Cardiac fibroblast (primary cell): ENCODE measurements around the gene HAO2.
"Not testable (repeated sequence)": the region's sequence is repeated elsewhere in the genome, so short reads cannot be mapped to it uniquely, and the experiment has no call there.

Experiments
- DNase-seq, 2 donors: peaks; one replicate each; pipeline versions ENCODE4 v3.0.0 to v3.0.0-alpha.2; 2010; ENCODE audit warnings: low read depth in 2 of 2
- H3K4me3 ChIP-seq, 2 donors: replicated peaks in 1 of 2; 1 replicate in 1 of 2; 2 replicates in 1 of 2; pipeline ENCODE4 v1.5.1; 2011; ENCODE audit warnings: low read depth in 2 of 2, low read length in 2 of 2, mild to moderate bottlenecking in 2 of 2, moderate library complexity in 1 of 2
- TF ChIP-seq, protein P1 (sequence below): IDR thresholded peaks from one replicate; pipeline ENCODE4 v1.5.1; 2011; ENCODE audit warnings: low read depth, mild to moderate bottlenecking, low read length, inconsistent platforms

The HAO2 gene

DNA sequence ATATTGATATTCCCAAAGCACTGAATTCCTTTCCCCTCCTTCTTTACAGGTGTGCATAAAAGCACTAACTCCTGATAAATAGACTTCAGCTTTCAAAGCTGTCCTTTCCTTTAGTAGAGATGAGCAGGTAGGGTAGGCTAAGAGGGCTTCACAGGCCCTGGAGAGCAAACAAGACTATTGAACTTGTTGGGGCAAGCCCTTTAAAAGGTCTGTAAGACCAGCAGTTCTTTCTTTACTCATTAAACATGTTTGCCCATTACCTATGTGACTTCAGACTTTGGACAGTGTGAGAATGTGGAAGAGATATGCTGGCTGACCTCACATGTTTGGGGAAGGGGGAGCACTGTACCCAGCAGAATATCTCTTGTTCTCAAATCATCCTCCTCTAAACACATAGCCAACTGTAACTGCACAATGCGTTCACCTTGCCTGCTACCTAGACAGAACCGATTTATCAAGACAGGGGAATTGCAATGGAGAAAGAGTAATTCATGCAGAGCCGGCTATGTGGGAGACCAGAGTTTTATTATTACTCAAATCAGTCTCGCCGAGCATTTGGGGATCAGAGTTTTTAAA is 27.1 kb upstream of the HAO2 start:
- TF ChIP-seq, protein P1, sequence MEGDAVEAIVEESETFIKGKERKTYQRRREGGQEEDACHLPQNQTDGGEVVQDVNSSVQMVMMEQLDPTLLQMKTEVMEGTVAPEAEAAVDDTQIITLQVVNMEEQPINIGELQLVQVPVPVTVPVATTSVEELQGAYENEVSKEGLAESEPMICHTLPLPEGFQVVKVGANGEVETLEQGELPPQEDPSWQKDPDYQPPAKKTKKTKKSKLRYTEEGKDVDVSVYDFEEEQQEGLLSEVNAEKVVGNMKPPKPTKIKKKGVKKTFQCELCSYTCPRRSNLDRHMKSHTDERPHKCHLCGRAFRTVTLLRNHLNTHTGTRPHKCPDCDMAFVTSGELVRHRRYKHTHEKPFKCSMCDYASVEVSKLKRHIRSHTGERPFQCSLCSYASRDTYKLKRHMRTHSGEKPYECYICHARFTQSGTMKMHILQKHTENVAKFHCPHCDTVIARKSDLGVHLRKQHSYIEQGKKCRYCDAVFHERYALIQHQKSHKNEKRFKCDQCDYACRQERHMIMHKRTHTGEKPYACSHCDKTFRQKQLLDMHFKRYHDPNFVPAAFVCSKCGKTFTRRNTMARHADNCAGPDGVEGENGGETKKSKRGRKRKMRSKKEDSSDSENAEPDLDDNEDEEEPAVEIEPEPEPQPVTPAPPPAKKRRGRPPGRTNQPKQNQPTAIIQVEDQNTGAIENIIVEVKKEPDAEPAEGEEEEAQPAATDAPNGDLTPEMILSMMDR, result no peak
- no peak overlapping the region for H3K4me3 ChIP-seq

DNA sequence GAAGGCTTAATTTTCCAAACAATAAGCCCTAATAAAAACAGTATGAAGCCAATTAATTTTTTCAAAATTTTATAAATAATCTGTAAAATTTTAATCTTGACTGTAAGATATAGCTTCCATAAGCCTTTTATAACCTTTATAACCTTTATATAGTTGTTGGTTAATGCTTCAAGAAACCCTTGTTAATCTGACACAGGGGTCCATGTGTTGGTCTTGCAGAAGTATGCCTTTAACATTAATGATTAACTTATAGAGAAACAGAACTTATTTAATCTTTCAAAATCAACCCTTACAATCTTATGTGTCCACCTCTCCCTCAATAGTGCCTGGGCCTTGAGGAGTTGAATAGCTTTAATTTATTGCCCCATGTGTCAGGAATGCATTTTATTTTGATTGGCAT is 23.2 kb upstream of the HAO2 start:
- no peak for DNase-seq
- TF ChIP-seq, protein P1, result no peak

More for the DNA sequence above, 27.1 kb upstream of the HAO2 start:
- no peak for DNase-seq

DNA sequence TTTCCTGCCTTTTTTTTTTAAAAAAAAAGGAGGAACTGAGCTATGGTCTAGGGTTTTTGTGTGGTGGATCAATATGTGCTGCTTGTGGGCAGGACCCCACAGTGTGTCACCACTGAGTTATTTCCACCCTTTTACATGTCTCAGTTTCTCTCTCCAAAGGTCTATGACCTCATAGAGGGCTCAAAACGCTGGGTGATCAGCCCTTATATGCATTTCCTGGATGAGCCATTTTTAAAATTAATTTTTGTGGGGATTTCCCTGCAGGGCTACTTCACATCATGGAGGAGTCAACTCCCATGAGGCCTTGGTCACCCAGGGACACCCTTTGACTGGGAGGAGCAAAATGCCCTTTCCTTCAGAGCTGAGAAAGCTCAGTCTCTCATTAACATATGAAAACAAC is 20.7 kb upstream of the HAO2 start:
- TF ChIP-seq, protein P1, result no peak
- DNase-seq, result peak in 1 of 2 donors; percentile 56
- no peak overlapping the region for H3K4me3 ChIP-seq

More for the DNA sequence above, 23.2 kb upstream of the HAO2 start:
- no peak overlapping the region for H3K4me3 ChIP-seq

DNA sequence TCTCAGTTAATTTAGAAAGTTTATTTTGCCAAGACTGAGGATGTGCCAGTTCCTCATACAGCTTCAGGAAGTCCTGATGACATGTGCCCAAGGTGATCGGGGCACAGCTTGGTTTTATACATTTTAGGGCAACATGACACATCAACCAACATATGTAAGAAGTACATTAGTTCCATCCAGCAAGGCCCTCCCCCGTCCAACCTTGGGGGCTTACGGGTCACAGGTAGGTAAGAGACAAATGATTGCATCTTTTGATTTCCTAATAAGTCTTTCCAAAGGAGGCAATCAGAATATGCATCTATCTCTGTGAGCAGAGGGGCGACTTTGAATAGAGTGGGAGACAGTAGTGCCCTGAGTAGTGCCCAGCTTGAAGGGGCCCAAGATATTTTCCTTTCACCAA is 19.6 kb upstream of the HAO2 start:
- H3K4me3 ChIP-seq, result no peak overlapping the region
- no peak for DNase-seq
- TF ChIP-seq, protein P1, result no peak

DNA sequence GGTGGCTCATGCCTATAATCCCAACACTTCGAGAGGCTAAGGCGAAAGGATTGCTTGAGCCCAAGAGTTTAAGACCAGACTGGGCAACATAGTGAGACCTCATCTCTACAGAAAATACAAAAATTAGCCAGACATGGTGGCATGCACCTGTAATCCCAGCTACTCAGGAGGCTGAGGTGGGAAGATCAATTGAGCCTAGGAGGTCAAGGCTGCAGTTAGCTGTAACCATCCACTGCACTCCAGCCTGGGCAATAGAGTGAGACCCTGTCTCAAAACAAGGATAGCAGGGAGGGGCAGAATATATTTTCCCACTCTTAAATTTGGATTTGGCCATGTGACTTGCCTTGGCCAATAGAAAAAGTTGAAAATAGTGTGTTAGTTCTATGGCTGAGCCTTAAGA is 17.7 kb upstream of the HAO2 start:
- not testable (repeated sequence) for H3K4me3 ChIP-seq, DNase-seq

DNA sequence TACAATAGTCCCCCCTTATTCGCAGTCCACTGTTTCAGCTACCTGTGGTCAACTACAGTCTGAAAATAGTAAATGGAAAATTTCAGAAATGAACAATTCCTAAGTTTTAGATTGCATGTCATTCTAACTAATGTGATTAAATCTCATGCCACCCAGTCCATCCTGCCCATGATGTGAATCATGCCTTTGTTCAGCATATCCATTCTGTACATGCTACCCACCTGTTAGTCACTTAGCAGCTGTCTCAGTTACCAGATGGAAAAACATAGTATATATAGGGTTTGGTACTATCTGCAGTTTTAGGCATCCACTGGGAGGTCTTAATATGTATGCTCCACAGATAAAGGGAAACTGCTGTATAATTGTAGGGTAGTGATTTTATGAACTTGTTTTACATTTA is 16.6 kb upstream of the HAO2 start:
- DNase-seq, result no peak
- no peak overlapping the region for H3K4me3 ChIP-seq
- TF ChIP-seq, protein P1, result no peak

DNA sequence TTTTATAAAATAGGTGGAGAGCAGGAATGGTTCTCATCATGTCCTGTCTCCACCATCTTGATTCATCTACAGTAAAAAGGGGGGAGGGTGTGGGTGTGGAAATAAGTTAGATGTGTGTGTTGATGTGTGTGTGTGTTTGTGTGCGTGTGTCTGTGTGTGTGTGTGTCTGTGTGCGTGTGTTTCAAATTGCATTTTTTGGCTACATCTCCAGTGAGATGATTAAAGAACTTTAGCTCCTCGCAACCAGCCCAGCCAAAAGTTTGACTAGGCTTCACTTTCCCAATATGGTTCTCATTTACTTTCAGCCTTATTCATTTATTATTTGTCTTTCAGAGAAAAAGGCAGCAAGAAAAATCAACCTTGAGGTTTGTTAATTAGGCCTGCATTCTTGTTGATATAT is 14.7 kb upstream of the HAO2 start:
- H3K4me3 ChIP-seq, result no peak overlapping the region
- TF ChIP-seq, protein P1, result no peak
- DNase-seq, result no peak
